GM12872 (cell line): Measurements from ENCODE around the gene HACD3.

Experiments used
- CTCF ChIP-seq: IDR thresholded peaks from 3 replicates; pipeline ENCODE4 v1.5.1; 2011; ENCODE audit warnings: low read depth, mild to moderate bottlenecking, low read length, moderate library complexity; ENCODE audit not compliant: insufficient read depth

The HACD3 gene

GRCh38 chr15:65619626-65620290, 89.5 kb downstream of the HACD3 start:
- no peak for TF ChIP-seq CTCF

GRCh38 chr15:65620833-65621232, 90.6 kb downstream of the HACD3 start:
- TF ChIP-seq CTCF, result peak; percentile 30; the same call in 1 of the 3 replicates

- TF ChIP-seq CTCF, result no peak
Measured at GRCh38 chr15:65621638-65622037, 91.4 kb downstream of the HACD3 start, which contains the start of gene SLC24A1. Gene SLC24A1 (plus strand): TSS chr15:65621938. CDS start chr15:65624081, 2,143 bp downstream.

- TF ChIP-seq CTCF, result no peak
Measured at GRCh38 chr15:65623103-65623502, 92.8 kb downstream of the HACD3 start.

- TF ChIP-seq CTCF, result no peak
Measured at GRCh38 chr15:65626856-65627255, 96.6 kb downstream of the HACD3 start.
